ENCODE measurements around the gene L3MBTL2.

- no peak for TF ChIP-seq SUZ12 (IDR thresholded peaks at IDR 0.05)
- no peak for TF ChIP-seq SP1 (IDR thresholded peaks at IDR 0.05)
- TF ChIP-seq NFRKB (IDR thresholded peaks at IDR 0.05), result no peak
- no peak for TF ChIP-seq FOXM1 (IDR thresholded peaks at IDR 0.05; ENCODE audit: borderline replicate concordance)
- TF ChIP-seq CTBP1 (IDR thresholded peaks at IDR 0.05; ENCODE audit: borderline replicate concordance), result no peak
- no peak for TF ChIP-seq ELF4 (IDR thresholded peaks at IDR 0.05)
- TF ChIP-seq TARDBP (IDR thresholded peaks at IDR 0.05), result no peak
- TF ChIP-seq FOXA1 (IDR thresholded peaks at IDR 0.05), result no peak
- no peak for TF ChIP-seq BHLHE40 (IDR thresholded peaks at IDR 0.05; ENCODE audit: borderline replicate concordance)
- TF ChIP-seq ARNT (IDR thresholded peaks at IDR 0.05), result no peak
These were observed 56.6 kb downstream of the L3MBTL2 start for GRCh38 chr22:41261541-41262249.
